Panc1 (cell line): ENCODE results near the gene SMOC2. TPM values are rescaled to one million over a fixed set of nuclear protein-coding genes. Genes with fewer than 3 reads are reported as not detected.

Experiments used
- ATAC-seq: fragments of 200-7000 bp; cut with Tn5 transposase; 2 replicates; pipeline ENCODE4 v1.9.1; 2020; ENCODE audit warnings: mild to moderate bottlenecking, moderate library complexity
- BruUV-seq: library from RNA; stranded (reverse); fragments of 400-500 nt; replicated peaks from 2 replicates; lab custom pipeline; 2021; lab: Mats Ljungman, UMichigan
- CTCF ChIA-PET: fragments of 300-600 bp; sonication (Branson Sonifier 250); formaldehyde crosslinking; loops from one replicate; lab custom pipeline; 2022; ENCODE audit warnings: antibody characterized with exemption; lab: Charles Lee
- POLR2A ChIA-PET: fragments of 300-600 bp; sonication (Branson Sonifier 250); formaldehyde crosslinking; loops from one replicate; lab custom pipeline; 2022; ENCODE audit warnings: antibody characterized with exemption; lab: Charles Lee
- DNase-seq: peaks from one replicate; pipeline ENCODE4 v3.0.0-alpha.2; 2010; ENCODE audit warnings: low read depth, low spot score
- H3K27ac ChIP-seq: 2 replicates; pipeline ENCODE4 v1.5.1; 2011; ENCODE audit warnings: mild to moderate bottlenecking, low read length, inconsistent platforms
- H3K27me3 ChIP-seq: fragments of 200-500 bp; sonication (Bioruptor generic); 2 replicates; pipeline ENCODE4 v1.6.0; 2014; ENCODE audit warnings: low read length, inconsistent platforms; ENCODE audit not compliant: control insufficient read depth, insufficient read depth
- H3K36me3 ChIP-seq: fragments of 200-500 bp; sonication (Bioruptor generic); 2 replicates; pipeline ENCODE4 v1.5.1; 2014; ENCODE audit warnings: inconsistent platforms, mild to moderate bottlenecking, low read length, moderate library complexity; ENCODE audit not compliant: control insufficient read depth, insufficient read depth
- H3K4me1 ChIP-seq: 2 replicates; pipeline ENCODE4 v1.5.1; 2011; ENCODE audit warnings: inconsistent platforms, mild to moderate bottlenecking, low read length, moderate library complexity; ENCODE audit not compliant: control insufficient read depth, insufficient read depth
- H3K4me3 ChIP-seq, 2 experiments: 2 replicates each; pipeline ENCODE4 v1.5.1; 2011 to 2012; ENCODE audit warnings: low read depth in 2 of 2, low read length in 2 of 2, mild to moderate bottlenecking in 2 of 2, inconsistent platforms in 1 of 2, moderate library complexity in 1 of 2
- H3K9me3 ChIP-seq: fragments of 200-500 bp; sonication (Bioruptor generic); 2 replicates; pipeline ENCODE4 v1.5.1; 2014; ENCODE audit warnings: low read depth, mild to moderate bottlenecking, inconsistent platforms, low read length, moderate library complexity; ENCODE audit not compliant: control insufficient read depth, insufficient read depth
- POLR2AphosphoS5 ChIP-seq: IDR thresholded peaks from 2 replicates; pipeline ENCODE4 v1.6.1; 2012; ENCODE audit warnings: mild to moderate bottlenecking, low read depth, low read length, moderate library complexity
- SIN3A ChIP-seq: IDR thresholded peaks from 2 replicates; pipeline ENCODE4 v1.6.1; 2012; ENCODE audit warnings: low read depth, mild to moderate bottlenecking, low read length, moderate library complexity, borderline replicate concordance; ENCODE audit not compliant: insufficient read depth
- TCF7L2 ChIP-seq: IDR thresholded peaks from 2 replicates; pipeline ENCODE4 v1.6.1; 2011; ENCODE audit warnings: mild to moderate bottlenecking, low read depth, low read length, inconsistent platforms
- in situ Hi-C: cut with HindIII; loops from 2 replicates; pipeline ENCODE4 v1.10.0; 2016; ENCODE audit warnings: low sequenced_read_pairs, low pct_unique_long_range_greater_than_20kb
- intact Hi-C: fragments of 100-400 bp; cut with micrococcal nuclease; formaldehyde crosslinking; loops from one replicate; pipeline ENCODE4 v1.10.0; 2022; ENCODE audit not compliant: unreplicated experiment
- total RNA-seq: library from RNA; stranded (reverse); gene quantifications from one replicate; pipeline ENCODE4 v1.2.1, GENCODE V29; 2021; ENCODE audit not compliant: unreplicated experiment
- TF ChIP-seq, protein P1 (sequence below), 2 experiments: IDR thresholded peaks; 2 replicates each; pipeline ENCODE4 v1.6.1; 2011 to 2012; ENCODE audit warnings: low read depth in 2 of 2, control low read depth in 1 of 2, low read length in 1 of 2, mild to moderate bottlenecking in 1 of 2, moderate library complexity in 1 of 2; ENCODE audit not compliant: insufficient read depth in 1 of 2
- TF ChIP-seq, protein P2 (sequence below): fragments of 450-650 bp; IDR thresholded peaks from 2 replicates; pipeline ENCODE4 v1.5.1; 2017; ENCODE audit warnings: mild to moderate bottlenecking

The SMOC2 gene
- total RNA-seq, 1 experiment from 2014 or later: 0.13 TPM

DNA sequence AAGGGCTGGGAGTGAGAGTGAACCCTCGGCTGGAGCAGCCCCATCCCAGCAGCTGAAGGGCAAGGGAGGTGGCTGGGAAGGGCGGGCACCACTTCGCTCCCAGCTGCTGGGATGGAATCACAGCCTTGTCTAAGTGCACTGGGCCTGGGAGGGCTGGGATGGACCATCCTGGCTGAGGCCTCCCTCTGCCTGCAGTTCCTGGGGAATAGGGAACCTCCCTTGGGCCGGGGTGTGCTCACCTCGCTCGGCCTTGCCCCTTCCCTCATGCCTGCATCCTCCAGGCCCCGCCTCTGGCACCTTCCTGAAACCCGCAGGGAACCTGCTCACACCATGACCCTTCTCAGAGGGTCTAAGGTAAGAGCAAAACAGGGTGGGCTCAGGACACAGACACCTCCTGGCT, 53.7 kb downstream of the SMOC2 start:
- TF ChIP-seq TCF7L2 (no peak), SIN3A (no peak), POLR2AphosphoS5 (no peak)
- TF ChIP-seq, protein P1, sequence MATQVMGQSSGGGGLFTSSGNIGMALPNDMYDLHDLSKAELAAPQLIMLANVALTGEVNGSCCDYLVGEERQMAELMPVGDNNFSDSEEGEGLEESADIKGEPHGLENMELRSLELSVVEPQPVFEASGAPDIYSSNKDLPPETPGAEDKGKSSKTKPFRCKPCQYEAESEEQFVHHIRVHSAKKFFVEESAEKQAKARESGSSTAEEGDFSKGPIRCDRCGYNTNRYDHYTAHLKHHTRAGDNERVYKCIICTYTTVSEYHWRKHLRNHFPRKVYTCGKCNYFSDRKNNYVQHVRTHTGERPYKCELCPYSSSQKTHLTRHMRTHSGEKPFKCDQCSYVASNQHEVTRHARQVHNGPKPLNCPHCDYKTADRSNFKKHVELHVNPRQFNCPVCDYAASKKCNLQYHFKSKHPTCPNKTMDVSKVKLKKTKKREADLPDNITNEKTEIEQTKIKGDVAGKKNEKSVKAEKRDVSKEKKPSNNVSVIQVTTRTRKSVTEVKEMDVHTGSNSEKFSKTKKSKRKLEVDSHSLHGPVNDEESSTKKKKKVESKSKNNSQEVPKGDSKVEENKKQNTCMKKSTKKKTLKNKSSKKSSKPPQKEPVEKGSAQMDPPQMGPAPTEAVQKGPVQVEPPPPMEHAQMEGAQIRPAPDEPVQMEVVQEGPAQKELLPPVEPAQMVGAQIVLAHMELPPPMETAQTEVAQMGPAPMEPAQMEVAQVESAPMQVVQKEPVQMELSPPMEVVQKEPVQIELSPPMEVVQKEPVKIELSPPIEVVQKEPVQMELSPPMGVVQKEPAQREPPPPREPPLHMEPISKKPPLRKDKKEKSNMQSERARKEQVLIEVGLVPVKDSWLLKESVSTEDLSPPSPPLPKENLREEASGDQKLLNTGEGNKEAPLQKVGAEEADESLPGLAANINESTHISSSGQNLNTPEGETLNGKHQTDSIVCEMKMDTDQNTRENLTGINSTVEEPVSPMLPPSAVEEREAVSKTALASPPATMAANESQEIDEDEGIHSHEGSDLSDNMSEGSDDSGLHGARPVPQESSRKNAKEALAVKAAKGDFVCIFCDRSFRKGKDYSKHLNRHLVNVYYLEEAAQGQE (IDR thresholded peaks at IDR 0.05; ENCODE audit: insufficient read depth in 1 of 2, low read depth in 2 of 2, low read length in 1 of 2): no peak
- TF ChIP-seq, protein P2, sequence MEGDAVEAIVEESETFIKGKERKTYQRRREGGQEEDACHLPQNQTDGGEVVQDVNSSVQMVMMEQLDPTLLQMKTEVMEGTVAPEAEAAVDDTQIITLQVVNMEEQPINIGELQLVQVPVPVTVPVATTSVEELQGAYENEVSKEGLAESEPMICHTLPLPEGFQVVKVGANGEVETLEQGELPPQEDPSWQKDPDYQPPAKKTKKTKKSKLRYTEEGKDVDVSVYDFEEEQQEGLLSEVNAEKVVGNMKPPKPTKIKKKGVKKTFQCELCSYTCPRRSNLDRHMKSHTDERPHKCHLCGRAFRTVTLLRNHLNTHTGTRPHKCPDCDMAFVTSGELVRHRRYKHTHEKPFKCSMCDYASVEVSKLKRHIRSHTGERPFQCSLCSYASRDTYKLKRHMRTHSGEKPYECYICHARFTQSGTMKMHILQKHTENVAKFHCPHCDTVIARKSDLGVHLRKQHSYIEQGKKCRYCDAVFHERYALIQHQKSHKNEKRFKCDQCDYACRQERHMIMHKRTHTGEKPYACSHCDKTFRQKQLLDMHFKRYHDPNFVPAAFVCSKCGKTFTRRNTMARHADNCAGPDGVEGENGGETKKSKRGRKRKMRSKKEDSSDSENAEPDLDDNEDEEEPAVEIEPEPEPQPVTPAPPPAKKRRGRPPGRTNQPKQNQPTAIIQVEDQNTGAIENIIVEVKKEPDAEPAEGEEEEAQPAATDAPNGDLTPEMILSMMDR: no peak
- no TSS peak for BruUV-seq
- ChIA-PET POLR2A (no interaction called here), CTCF (no interaction called here)
- H3K4me3 ChIP-seq: no peak overlapping the region
- intact Hi-C loops: no loop called here
- peaks cover 11% of the 10 kb centered on the region for H3K27me3 ChIP-seq
- in situ Hi-C loops: no loop called here
- H3K4me1 ChIP-seq: no peaks in the 10 kb centered on the region
- no peaks in the 10 kb centered on the region for H3K9me3 ChIP-seq
- H3K36me3 ChIP-seq: no peaks in the 10 kb centered on the region
- no peak for DNase-seq
- ATAC-seq: 0 out of 2 replicates have a peak, but pooled peaks have one; percentile 60
- no peak overlapping the region for H3K27ac ChIP-seq

DNA sequence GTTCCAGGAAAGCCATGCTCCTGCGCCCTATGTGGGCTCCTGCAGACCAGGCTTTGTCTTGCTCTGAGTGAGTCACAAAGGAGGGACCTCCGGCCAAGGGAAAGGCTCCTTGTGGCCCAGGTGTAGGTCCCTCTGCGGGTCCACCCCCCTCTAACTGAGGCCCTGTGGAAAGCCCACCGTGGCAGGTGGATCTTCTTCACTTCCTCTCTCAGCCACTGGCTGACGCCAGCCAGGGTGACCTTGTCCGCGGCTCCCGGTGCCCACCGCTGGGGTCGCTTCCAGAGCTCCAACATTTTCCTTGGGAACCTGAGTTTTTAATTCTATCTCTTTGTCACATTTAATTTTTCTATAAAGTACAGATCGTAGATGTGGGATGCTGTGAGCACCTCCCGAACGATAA, 54.1 kb downstream of the SMOC2 start:
- CTCF ChIA-PET: no interaction called here
- Histone ChIP-seq H3K4me3 (no peak overlapping the region), H3K36me3 (no peaks in the 10 kb centered on the region), H3K27ac (no peak overlapping the region), H3K27me3 (peaks cover 11% of the 10 kb centered on the region), H3K9me3 (no peaks in the 10 kb centered on the region), H3K4me1 (no peaks in the 10 kb centered on the region)
- intact Hi-C loops (no loop called here), in situ Hi-C loops (no loop called here)
- no peak for TF ChIP-seq SIN3A
- no peak for TF ChIP-seq POLR2AphosphoS5
- no peak for TF ChIP-seq TCF7L2
- TF ChIP-seq, protein P2: no peak
- TF ChIP-seq, protein P1 (IDR thresholded peaks at IDR 0.05; ENCODE audit: insufficient read depth in 1 of 2, low read depth in 2 of 2, low read length in 1 of 2): no peak
- POLR2A ChIA-PET: no interaction called here
- DNase-seq: no peak
- BruUV-seq: no TSS peak
- 0 out of 2 replicates have a peak, but pooled peaks have one; percentile 15 for ATAC-seq
